H1 (cell line): ENCODE measurements around the gene LDLRAD4. TPM values are rescaled to one million over a fixed set of nuclear protein-coding genes. Genes with fewer than 3 reads are reported as not detected.

Experiments
- CBX5 ChIP-seq: fragments of 300-800, 300-1000 bp; sonication (generic); IDR thresholded peaks from 2 replicates; pipeline ENCODE4 v1.7.1; 2016; ENCODE audit warnings: antibody characterized with exemption, low read length, low read depth
- TCF12 ChIP-seq: IDR thresholded peaks from 2 replicates; pipeline ENCODE4 v1.6.1; 2011; ENCODE audit warnings: low read depth, mild to moderate bottlenecking, low read length
- polyA plus RNA-seq, 7 experiments: library from polyadenylated mRNA; depleted of rRNA in 3 of 7; stranded (reverse) in 5 of 7; unstranded in 2 of 7; fragments of >200 nt in 5 of 7; fragments of 200-250 nt in 2 of 7; gene quantifications; 1 replicate in 5 of 7; 2 replicates in 1 of 7; 4 replicates in 1 of 7; pipeline versions ENCODE4 v1.2.1 to v1.2.3, GENCODE V29; 2011 to 2013; ENCODE audit warnings: missing spikeins in 2 of 7, mixed read lengths in 2 of 7
- total RNA-seq: library from RNA; stranded (reverse); fragmentation: NEBNext Ultra II Directional; extraction: Animal tissue kit (Norgen Biotek cat#: 25700); gene quantifications from 2 replicates; pipeline ENCODE4 v1.2.1, GENCODE V29; 2021

LDLRAD4 gene
- total and polyA plus RNA-seq, 2 of the 8 experiments (the other 6 are each of a cell fraction or from before 2014, with no cell fraction given): 0.77 to 1.4 TPM

GRCh38 chr18:13527730-13528129 is 309.2 kb downstream of the LDLRAD4 start (continued):
- TF ChIP-seq CBX5: no peak
- no peak for TF ChIP-seq TCF12
